Vagina (tissue), 2 donors: ENCODE data around the gene MACF1. TPM values are rescaled to one million over a fixed set of nuclear protein-coding genes. Genes with fewer than 3 reads are reported as not detected.

ENCODE experiments used
- DNase-seq, 2 donors: peaks; one replicate each; pipeline ENCODE4 v3.0.0-alpha.2; 2017; ENCODE audit errors: extremely low spot score in 2 of 2
- H3K27ac ChIP-seq: fragments of 200-600 bp; sonication (generic); one replicate; pipeline ENCODE4 v1.5.1; 2019
- H3K27me3 ChIP-seq: fragments of 200-600 bp; sonication (generic); one replicate; pipeline ENCODE4 v1.5.1; 2019
- H3K36me3 ChIP-seq, 2 donors: fragments of 200-600 bp; sonication (generic); one replicate each; pipeline ENCODE4 v1.5.1; 2017 to 2019
- H3K4me1 ChIP-seq: fragments of 200-600 bp; sonication (generic); one replicate; pipeline ENCODE4 v1.5.1; 2019
- H3K4me3 ChIP-seq, 2 donors: fragments of 200-600 bp; sonication (generic); 1 replicate in 1 of 2; 2 replicates in 1 of 2; pipeline ENCODE4 v1.5.1; 2016 to 2019
- H3K9me3 ChIP-seq: fragments of 200-600 bp; sonication (generic); one replicate; pipeline ENCODE4 v1.5.1; 2019
- POLR2A ChIP-seq, 2 donors: fragments of 450-650 bp; IDR thresholded peaks; one replicate each; pipeline ENCODE4 v1.6.1; 2017; ENCODE audit warnings: antibody characterized with exemption in 2 of 2, mild to moderate bottlenecking in 2 of 2, moderate library complexity in 2 of 2
- POLR2AphosphoS5 ChIP-seq, 2 donors: sonication (generic); formaldehyde crosslinking; IDR thresholded peaks; one replicate each; pipeline ENCODE4 v1.9.0; 2017; ENCODE audit warnings: antibody characterized with exemption in 2 of 2, mild to moderate bottlenecking in 2 of 2, low read depth in 1 of 2; ENCODE audit not compliant: insufficient read depth in 1 of 2
- intact Hi-C: fragments of 100-400 bp; cut with DNase I; formaldehyde crosslinking; loops from one replicate; pipeline ENCODE4 v1.15.1; 2023
- total RNA-seq: library from RNA; depleted of rRNA; stranded (reverse); fragments of >200 nt; gene quantifications from one replicate; pipeline ENCODE4 v1.2.3, GENCODE V29; 2016
- TF ChIP-seq, protein P1 (sequence below), 3 experiments: fragments of 450-650 bp in 2 of 3; fragments of 200-600 bp in 1 of 3; sonication (generic) in 1 of 3; IDR thresholded peaks; one replicate each; pipeline ENCODE4 v1.5.1; 2017 to 2019; ENCODE audit warnings: antibody characterized with exemption in 3 of 3, mild to moderate bottlenecking in 2 of 3, moderate library complexity in 2 of 3

Gene MACF1
- total RNA-seq, 1 donor from 2014 or later: 291 TPM

DNA sequence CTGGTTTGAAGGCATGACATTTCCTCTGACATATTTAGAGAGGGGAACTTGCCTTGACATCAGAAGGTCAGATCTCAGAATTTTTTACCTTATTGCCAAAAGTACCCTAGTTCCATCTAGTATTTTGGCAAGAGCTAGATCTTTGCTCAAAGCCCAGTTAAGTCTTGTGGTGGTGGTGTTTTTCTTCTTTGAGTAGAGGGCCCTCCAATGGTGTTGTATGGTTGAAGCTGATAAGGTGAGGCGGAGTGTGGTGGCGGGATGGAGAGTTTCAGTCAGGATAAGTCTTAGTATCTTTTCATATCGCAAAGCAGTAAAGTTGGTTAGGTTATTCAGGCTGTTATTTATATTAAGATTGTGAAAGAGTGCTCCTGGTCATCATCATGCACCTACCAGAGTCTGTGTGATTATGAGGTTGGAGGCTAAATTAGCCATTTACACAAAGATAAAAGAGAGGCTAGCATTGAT lies 20.1 kb upstream of the MACF1 start:
- peak overlapping the region; percentile 50 for H3K27ac ChIP-seq
- no peaks in the 10 kb centered on the region for H3K27me3 ChIP-seq
- intact Hi-C loops: no loop called here
- no peak for DNase-seq
- TF ChIP-seq POLR2A (IDR thresholded peaks at IDR 0.05): no peak
- no peak for TF ChIP-seq POLR2AphosphoS5 (IDR thresholded peaks at IDR 0.05; ENCODE audit: insufficient read depth in 1 of 2, low read depth in 1 of 2)
- TF ChIP-seq, protein P1, sequence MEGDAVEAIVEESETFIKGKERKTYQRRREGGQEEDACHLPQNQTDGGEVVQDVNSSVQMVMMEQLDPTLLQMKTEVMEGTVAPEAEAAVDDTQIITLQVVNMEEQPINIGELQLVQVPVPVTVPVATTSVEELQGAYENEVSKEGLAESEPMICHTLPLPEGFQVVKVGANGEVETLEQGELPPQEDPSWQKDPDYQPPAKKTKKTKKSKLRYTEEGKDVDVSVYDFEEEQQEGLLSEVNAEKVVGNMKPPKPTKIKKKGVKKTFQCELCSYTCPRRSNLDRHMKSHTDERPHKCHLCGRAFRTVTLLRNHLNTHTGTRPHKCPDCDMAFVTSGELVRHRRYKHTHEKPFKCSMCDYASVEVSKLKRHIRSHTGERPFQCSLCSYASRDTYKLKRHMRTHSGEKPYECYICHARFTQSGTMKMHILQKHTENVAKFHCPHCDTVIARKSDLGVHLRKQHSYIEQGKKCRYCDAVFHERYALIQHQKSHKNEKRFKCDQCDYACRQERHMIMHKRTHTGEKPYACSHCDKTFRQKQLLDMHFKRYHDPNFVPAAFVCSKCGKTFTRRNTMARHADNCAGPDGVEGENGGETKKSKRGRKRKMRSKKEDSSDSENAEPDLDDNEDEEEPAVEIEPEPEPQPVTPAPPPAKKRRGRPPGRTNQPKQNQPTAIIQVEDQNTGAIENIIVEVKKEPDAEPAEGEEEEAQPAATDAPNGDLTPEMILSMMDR (IDR thresholded peaks at IDR 0.05): no peak
- peaks cover 28% of the 10 kb centered on the region for H3K4me1 ChIP-seq
- H3K4me3 ChIP-seq: no peak overlapping the region
- no peaks in the 10 kb centered on the region for H3K9me3 ChIP-seq
- no peaks in the 10 kb centered on the region for H3K36me3 ChIP-seq

DNA sequence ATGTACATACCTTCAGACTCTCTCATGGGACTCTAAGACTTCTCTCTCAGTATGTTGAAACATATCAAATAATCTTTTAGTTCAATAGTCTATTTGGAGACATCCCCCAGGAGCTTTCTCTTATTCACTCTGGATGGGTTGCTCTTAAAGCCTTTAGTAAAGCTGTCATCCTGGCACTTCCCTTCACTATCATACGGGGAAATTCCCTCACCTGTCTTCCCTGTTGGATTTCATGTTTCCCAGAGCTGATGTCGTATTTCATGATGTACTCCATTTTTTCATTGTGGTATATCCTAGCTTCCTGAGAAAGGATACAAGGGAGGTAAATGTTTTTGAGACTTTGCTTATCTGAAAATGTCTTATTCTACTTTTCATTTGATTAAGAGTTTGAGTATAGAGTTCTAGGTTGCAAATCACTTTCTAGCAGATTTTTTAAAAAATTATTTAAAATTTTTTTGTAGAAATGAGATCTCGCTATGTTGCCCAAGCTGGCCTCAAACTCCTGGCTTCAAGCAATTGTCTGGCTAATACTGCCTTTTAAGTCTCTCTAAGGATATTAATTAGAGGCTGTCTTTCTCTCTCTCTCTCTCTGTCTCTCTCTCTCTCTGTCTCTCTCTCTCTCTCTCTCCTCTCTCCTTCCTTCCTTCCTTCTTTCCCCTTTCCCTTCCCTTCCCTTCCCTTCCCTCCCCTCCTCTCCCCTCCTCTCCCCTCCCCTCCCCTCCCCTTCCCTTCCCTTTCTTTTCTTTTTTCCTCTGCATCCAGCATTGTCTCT lies 17.0 kb upstream of the MACF1 start:
- TF ChIP-seq POLR2A (IDR thresholded peaks at IDR 0.05) (no peak), POLR2AphosphoS5 (IDR thresholded peaks at IDR 0.05; ENCODE audit: insufficient read depth in 1 of 2, low read depth in 1 of 2) (no peak)
- TF ChIP-seq, protein P1 (IDR thresholded peaks at IDR 0.05): no peak
- H3K36me3 ChIP-seq: no peaks in the 10 kb centered on the region
- H3K4me3 ChIP-seq: no peak overlapping the region
- intact Hi-C loops: no loop called here
- H3K27ac ChIP-seq: no peak overlapping the region
- H3K4me1 ChIP-seq: peaks cover 41% of the 10 kb centered on the region
- H3K9me3 ChIP-seq: no peaks in the 10 kb centered on the region
- H3K27me3 ChIP-seq: no peaks in the 10 kb centered on the region
- DNase-seq: no peak

DNA sequence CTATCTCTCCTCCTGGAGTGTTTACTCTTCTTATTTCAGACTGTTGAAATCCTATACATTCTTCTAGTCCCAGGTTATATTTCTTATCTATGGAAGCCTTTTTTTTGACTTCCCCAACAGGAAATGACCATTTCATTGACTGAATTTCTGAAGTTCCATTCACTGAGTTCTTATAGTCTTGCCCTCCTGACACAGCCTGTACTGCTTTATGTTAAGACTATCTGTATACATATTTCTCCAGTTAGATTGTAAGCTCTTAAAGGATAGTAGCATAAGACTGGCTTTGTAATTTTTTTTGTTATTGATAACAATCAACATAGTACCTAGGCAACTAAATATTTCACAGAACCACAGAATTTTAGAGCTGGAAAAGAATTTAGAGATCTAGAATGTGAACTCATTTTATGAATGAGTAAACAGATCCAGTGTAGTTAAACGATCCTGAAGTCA lies 14.9 kb upstream of the MACF1 start:
- H3K36me3 ChIP-seq: no peaks in the 10 kb centered on the region
- H3K9me3 ChIP-seq: no peaks in the 10 kb centered on the region
- DNase-seq: no peak
- H3K27me3 ChIP-seq: no peaks in the 10 kb centered on the region
- TF ChIP-seq, protein P1 (IDR thresholded peaks at IDR 0.05): no peak
- TF ChIP-seq POLR2AphosphoS5 (IDR thresholded peaks at IDR 0.05; ENCODE audit: insufficient read depth in 1 of 2, low read depth in 1 of 2) (no peak), POLR2A (IDR thresholded peaks at IDR 0.05) (no peak)
- intact Hi-C loops: loop anchor here (5.0 kb wide), 2 partner anchors 68 to 82 kb away; no protein-coding TSS in a partner anchor
- peak overlapping the region; percentile 13 for H3K27ac ChIP-seq
- peaks cover 46% of the 10 kb centered on the region for H3K4me1 ChIP-seq
- H3K4me3 ChIP-seq: no peak overlapping the region

DNA sequence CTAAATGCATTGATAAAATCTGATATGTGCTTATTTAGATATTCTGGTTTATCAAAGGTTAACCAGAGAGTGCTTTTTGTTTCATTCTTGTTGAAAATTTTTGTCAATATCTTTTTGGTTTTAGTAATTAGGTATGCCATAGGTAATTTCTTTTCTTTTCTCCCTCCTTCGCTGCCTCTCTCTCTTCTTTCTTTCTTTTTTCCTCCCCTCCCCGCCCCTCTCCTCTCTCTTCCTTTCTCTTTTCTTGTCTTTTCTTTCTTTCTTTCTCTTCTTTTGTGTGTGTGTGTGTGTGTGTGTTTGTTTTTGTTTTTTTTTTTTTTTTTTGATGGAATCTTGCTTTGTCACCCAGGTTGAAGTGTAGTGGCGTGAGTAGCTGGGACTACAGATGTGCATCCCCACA lies 14.4 kb upstream of the MACF1 start:
- intact Hi-C loops: loop anchor here (5.0 kb wide), 2 partner anchors 67 to 83 kb away; no protein-coding TSS in a partner anchor
- Histone ChIP-seq H3K27me3 (no peaks in the 10 kb centered on the region), H3K36me3 (no peaks in the 10 kb centered on the region)

More for the DNA sequence above, 14.4 kb upstream of the MACF1 start:
- H3K4me3 ChIP-seq: no peak overlapping the region
- no peaks in the 10 kb centered on the region for H3K9me3 ChIP-seq
- no peak overlapping the region for H3K27ac ChIP-seq
- peaks cover 46% of the 10 kb centered on the region for H3K4me1 ChIP-seq
- no peak for DNase-seq
- TF ChIP-seq POLR2AphosphoS5 (IDR thresholded peaks at IDR 0.05; ENCODE audit: insufficient read depth in 1 of 2, low read depth in 1 of 2): no peak
- no peak for TF ChIP-seq POLR2A (IDR thresholded peaks at IDR 0.05)
- TF ChIP-seq, protein P1 (IDR thresholded peaks at IDR 0.05): no peak
